Pancreas (tissue), 10 donors: ENCODE measurements around the gene HOXB4. TPM values are rescaled to one million over a fixed set of nuclear protein-coding genes. Genes with fewer than 3 reads are reported as not detected.
A peak's percentile ranks its signal among the peaks of the same experiment; 100 is the strongest.

Source experiments
- ATAC-seq, 4 donors: fragments of 200-7000 bp; cut with Tn5 transposase; one replicate each; pipeline versions ENCODE4 v1.8.0 to v1.9.1; 2020; ENCODE audit warnings: mild to moderate bottlenecking in 4 of 4, moderate library complexity in 4 of 4
- DNase-seq, 6 donors: peaks; one replicate each; pipeline ENCODE4 v3.0.0-alpha.2; 2020
- FAIRE-seq: peaks from 2 replicates; lab custom pipeline; 2012; peaks lifted over from hg19 to GRCh38; lab: Jason Lieb, UNC
- H3K27ac ChIP-seq, 4 donors: fragments of 200-600 bp; sonication (generic); 1 replicate in 3 of 4; 2 replicates in 1 of 4; pipeline versions ENCODE4 v1.5.0 to v1.8.0; 2020
- H3K27me3 ChIP-seq, 4 donors: fragments of 200-600 bp; one replicate each; pipeline ENCODE4 v1.8.0; 2021
- H3K36me3 ChIP-seq, 3 donors: fragments of 200-600 bp; sonication (generic) in 1 of 3; one replicate each; pipeline versions ENCODE4 v1.5.0 to v1.8.0; 2020 to 2021
- H3K4me1 ChIP-seq, 3 donors: fragments of 200-600 bp; one replicate each; pipeline ENCODE4 v1.8.0; 2021
- H3K4me3 ChIP-seq, 4 donors: fragments of 200-600 bp; sonication (generic) in 2 of 4; one replicate each; pipeline versions ENCODE4 v1.5.0 to v1.8.0; 2020 to 2021
- H3K9me3 ChIP-seq, 4 donors: fragments of 200-600 bp; one replicate each; pipeline ENCODE4 v1.8.0; 2021
- WGBS, 2 donors: extraction: QIAGEN DNeasy Blood & Tissue Kit; methylation state at CpG; one replicate each; pipeline ENCODE4 v1.1.7; 2013; 5-methylcytosine and 5-hydroxymethylcytosine counted together
- intact Hi-C, 3 donors: fragments of 100-400 bp; cut with DNase I; formaldehyde crosslinking; loops; one replicate each; pipeline versions ENCODE4 v1.11.1 to v1.14.2; 2022
- polyA plus RNA-seq, 2 donors: library from polyadenylated mRNA; stranded (reverse); fragments of 200-250 nt; gene quantifications; one replicate each; pipeline ENCODE4 v1.2.3, GENCODE V29; 2013
- total RNA-seq, 6 donors: library from RNA; stranded (reverse); fragmentation: NEBNext Ultra II Directional in 4 of 6; extraction: Animal tissue kit (Norgen Biotek cat#: 25700) in 4 of 6; gene quantifications; one replicate each; pipeline versions ENCODE4 v1.2.1 to v1.2.4, GENCODE V29; 2021 to 2023
- TF ChIP-seq, protein P1 (sequence below), 4 donors: fragments of 200-600 bp; sonication (generic) in 3 of 4; IDR thresholded peaks; one replicate each; pipeline versions ENCODE4 v1.5.0 to v1.8.0; 2021; ENCODE audit warnings: antibody characterized with exemption in 4 of 4
- donor health status: healthy with polysubstance abuse.
- donor health status: DM: no; HTN: no; CAD: no; lungs with moderate emphysema.
- donor health status: DM: no; HTN: no; CAD: no.
- donor health status: control.
- donor health status: control.
- donor health status: Bipolar disorder and iron deficiency.
- donor health status: DM: yes; HTN: yes; CAD: no.
- donor health status: DM: no; HTN: no; CAD: no.
- donor health status: DM: no; HTN: no; CAD: no.
- donor health status: DM: yes; HTN: yes; CAD: no.

HOXB4 gene
- total and polyA plus RNA-seq, 8 donors, result 0.22 to 2.5 (median 0.78) TPM

DNA sequence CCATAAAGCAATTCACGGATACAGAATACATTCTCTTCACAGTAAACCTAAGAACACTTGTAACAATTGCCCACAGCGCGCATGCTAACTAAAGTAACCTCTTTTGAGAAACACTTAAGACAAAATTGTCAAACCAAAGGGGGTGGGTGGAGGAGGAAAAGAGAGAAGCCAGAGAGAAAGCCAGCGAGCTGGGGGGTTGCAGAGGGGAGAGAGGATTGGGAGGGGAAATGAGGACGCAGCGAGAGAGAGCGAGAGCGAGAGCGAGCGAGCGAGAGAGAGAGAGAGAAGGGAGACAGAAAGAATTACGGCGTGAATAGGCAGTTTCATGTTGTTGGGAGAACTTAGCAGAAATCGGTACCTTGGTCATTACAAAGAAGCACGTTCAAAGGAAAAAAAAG, 34.3 kb upstream of the HOXB4 start:
- H3K36me3 ChIP-seq, result no peaks in the 10 kb centered on the region
- ATAC-seq (no peak), FAIRE-seq (no peak), DNase-seq (no peak)
- intact Hi-C loops, result loop anchor here in 1 of 3 donors (10.0 kb wide), 1 partner anchor 468 kb away; no protein-coding TSS in a partner anchor
- peaks cover 0 to 65% (median 13%) of the 10 kb centered on the region in 4 donors for H3K27me3 ChIP-seq
- peaks cover 0 to 5% (median 0%) of the 10 kb centered on the region in 3 donors for H3K4me1 ChIP-seq
- TF ChIP-seq, protein P1, sequence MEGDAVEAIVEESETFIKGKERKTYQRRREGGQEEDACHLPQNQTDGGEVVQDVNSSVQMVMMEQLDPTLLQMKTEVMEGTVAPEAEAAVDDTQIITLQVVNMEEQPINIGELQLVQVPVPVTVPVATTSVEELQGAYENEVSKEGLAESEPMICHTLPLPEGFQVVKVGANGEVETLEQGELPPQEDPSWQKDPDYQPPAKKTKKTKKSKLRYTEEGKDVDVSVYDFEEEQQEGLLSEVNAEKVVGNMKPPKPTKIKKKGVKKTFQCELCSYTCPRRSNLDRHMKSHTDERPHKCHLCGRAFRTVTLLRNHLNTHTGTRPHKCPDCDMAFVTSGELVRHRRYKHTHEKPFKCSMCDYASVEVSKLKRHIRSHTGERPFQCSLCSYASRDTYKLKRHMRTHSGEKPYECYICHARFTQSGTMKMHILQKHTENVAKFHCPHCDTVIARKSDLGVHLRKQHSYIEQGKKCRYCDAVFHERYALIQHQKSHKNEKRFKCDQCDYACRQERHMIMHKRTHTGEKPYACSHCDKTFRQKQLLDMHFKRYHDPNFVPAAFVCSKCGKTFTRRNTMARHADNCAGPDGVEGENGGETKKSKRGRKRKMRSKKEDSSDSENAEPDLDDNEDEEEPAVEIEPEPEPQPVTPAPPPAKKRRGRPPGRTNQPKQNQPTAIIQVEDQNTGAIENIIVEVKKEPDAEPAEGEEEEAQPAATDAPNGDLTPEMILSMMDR (IDR thresholded peaks at IDR 0.05), result no peak
- no peak overlapping the region for H3K27ac ChIP-seq
- H3K4me3 ChIP-seq, result peak overlapping the region in 1 of 4 donors; percentile 14
- no peaks in the 10 kb centered on the region for H3K9me3 ChIP-seq
- WGBS, 2 donors, result 8% methylated on average over 15 of the region's 15 CpGs

DNA sequence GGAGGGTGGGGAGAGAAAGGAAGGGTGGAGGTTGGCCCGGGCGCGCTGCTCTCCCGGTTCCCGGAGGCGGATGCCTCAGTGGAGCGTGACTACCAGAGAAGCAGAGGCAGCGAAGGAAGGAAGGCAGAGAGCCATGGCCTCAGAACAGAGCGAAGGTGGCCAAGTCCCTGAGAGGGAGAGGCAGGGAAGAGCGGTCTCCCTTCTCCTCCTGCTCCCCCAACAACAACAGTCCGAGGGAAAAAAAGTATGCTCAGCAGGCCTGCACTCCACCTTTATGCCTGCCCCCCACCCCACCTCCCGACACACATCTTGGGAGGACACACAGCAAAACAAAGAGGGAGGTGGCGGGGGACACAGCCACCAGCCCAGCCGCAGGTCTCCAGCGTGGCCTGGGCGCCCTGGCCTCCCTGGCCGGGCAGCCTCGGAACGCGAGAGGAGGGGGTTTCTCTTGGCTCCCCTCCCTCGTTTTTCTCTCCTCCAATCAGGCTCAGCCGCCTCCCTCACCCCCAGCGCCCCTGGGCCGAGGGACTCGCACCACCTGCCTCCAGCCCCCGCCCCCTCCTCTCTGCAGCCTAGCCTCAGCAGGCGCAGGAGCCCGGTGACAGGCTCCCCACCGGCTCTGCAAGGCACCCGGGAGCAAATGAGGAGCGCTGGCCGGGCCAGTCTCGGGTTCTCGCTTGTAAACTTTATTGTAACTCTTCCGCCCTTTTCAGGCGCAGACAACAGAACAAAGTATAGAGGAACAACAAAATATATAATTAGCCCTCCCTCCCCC, 33.7 kb upstream of the HOXB4 start:
- ATAC-seq (no peak), FAIRE-seq (no peak), DNase-seq (no peak)
- peaks cover 0 to 5% (median 0%) of the 10 kb centered on the region in 3 donors for H3K4me1 ChIP-seq
- TF ChIP-seq, protein P1 (IDR thresholded peaks at IDR 0.05), result no peak
- intact Hi-C loops, result loop anchor here in 1 of 3 donors (10.0 kb wide), 1 partner anchor 467 kb away; no protein-coding TSS in a partner anchor
- peaks cover 4 to 70% (median 14%) of the 10 kb centered on the region in 4 donors for H3K27me3 ChIP-seq
- WGBS, 2 donors, result 8 to 11% methylated on average over 23 to 36 of the region's 36 CpGs
- no peak overlapping the region for H3K27ac ChIP-seq
- H3K9me3 ChIP-seq, result no peaks in the 10 kb centered on the region
- H3K36me3 ChIP-seq, result no peaks in the 10 kb centered on the region
- H3K4me3 ChIP-seq, result peak overlapping the region in 1 of 4 donors; percentile 62

DNA sequence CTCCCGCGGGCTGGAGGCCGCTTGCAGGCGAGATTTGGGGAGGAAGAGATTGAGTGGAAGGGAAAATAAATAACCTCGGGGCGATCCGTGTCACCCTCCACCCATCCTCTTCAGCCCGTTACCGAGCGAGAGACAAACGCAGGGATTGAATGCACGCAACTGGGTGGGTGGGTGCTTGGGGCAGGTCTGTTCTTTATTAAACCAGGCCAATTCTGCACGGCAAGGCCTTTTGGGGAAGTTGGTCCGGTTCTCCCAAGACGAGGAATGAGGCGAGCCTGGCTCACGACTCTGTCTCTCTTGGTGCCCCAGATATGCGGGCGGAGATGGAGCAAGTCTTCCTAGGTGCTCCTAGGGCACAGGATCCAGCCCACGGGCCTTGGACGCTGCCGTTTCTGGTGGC, 33.1 kb upstream of the HOXB4 start:
- Histone ChIP-seq H3K4me1 (peaks cover 0 to 5% (median 0%) of the 10 kb centered on the region in 3 donors), H3K9me3 (no peaks in the 10 kb centered on the region), H3K27ac (no peak overlapping the region), H3K36me3 (no peaks in the 10 kb centered on the region), H3K4me3 (peak overlapping the region in 3 of 4 donors; percentile 21 to 62 (median 40)), H3K27me3 (peaks cover 4 to 70% (median 10%) of the 10 kb centered on the region in 4 donors)
- TF ChIP-seq, protein P1 (IDR thresholded peaks at IDR 0.05), result no peak
- FAIRE-seq, result no peak
- ATAC-seq, result peak in 1 of 4 donors; percentile 7
- DNase-seq, result no peak
- intact Hi-C loops, result loop anchor here in 1 of 3 donors (10.0 kb wide), 1 partner anchor 466 kb away; no protein-coding TSS in a partner anchor
- WGBS, 2 donors, result 12% methylated on average over 22 of the region's 22 CpGs

DNA sequence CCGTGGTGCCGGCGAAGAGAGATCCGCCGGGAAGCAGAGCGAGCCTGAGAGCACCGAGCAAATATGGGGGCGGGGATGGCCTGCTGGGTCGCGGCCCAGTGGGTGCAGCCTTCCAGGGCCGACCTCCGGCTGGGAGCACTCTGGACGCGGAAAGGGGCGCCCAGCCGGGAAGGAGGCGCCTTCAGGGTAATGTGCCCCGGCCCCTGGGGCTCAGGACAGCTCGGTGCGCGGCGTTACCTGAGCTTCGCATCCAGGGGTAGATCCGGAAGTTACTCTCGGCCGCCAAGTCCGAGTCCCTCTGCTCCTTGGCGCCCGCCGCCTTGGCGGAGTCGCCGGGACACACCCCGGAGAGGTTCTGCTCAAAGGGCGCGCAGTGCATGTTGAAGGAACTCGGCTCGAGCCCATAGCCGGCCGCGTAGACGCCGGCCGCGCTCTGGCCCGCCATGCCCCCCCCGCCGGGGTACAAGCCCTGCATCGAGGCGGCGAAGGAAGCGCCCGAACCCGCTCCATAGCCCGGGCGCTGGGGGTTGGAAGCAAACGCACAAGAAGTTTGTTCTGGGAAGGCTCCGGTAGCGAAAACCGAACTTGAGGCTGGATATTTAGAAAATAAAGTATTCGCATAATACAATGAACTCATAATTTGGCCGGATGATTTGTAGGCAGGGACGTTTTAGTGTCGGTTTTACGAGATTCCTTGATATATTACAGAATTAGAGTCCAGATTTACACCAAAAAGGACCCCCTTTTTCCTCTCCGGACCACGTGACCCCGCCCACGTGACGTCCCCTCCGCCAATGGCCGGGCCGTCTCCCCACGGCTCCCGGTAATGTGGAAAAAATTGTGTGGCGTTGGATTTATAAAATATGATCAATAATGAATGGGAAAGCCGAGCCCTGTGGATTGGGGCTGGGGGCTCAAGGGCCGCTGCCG, 32.4 kb upstream of the HOXB4 start, which contains the start of gene HOXB7:
TSS of gene HOXB7 (minus strand) at position 736 of the 930 bp plus-strand sequence. CDS start at position 637, 99 bp downstream.
- WGBS, 2 donors, result 3% methylated on average over 69 to 79 of the region's 79 CpGs

More for the DNA sequence above, 32.4 kb upstream of the HOXB4 start, which contains the start of gene HOXB7:
- TF ChIP-seq, protein P1 (IDR thresholded peaks at IDR 0.05), result no peak
- intact Hi-C loops, result loop anchor here in 1 of 3 donors (10.0 kb wide), 1 partner anchor 466 kb away; no protein-coding TSS in a partner anchor
- ATAC-seq, result peak; percentile 54 to 63 (median 59)
- no peak for FAIRE-seq
- no peaks in the 10 kb centered on the region for H3K36me3 ChIP-seq
- peak within 1 kb of the TSS in 1 of 4 donors; percentile 19 for H3K27ac ChIP-seq
- peak in 3 of 6 donors; percentile 50 to 76 (median 70) for DNase-seq
- peak within 1 kb of the TSS; percentile 18 to 62 (median 30) for H3K4me3 ChIP-seq
- H3K9me3 ChIP-seq, result no peaks in the 10 kb centered on the region
- H3K27me3 ChIP-seq, result peaks cover 2 to 71% (median 12%) of the 10 kb centered on the region in 4 donors
- H3K4me1 ChIP-seq, result peaks cover 0 to 5% (median 0%) of the 10 kb centered on the region in 3 donors
